SKM-1 treated with dmso at 0.1 percent for 144 hours (cell line): ENCODE data around the gene USP47.
A peak's percentile ranks its signal among the peaks of the same experiment; 100 is the strongest.
"Not testable (repeated sequence)": the region's sequence is repeated elsewhere in the genome, so short reads cannot be mapped to it uniquely, and the experiment has no call there.

ENCODE experiments used
- DNase-seq: peaks from one replicate; lab custom pipeline; 2025; ENCODE audit not compliant: unreplicated experiment; lab: John Stamatoyannopoulos, UW

Gene USP47

DNA sequence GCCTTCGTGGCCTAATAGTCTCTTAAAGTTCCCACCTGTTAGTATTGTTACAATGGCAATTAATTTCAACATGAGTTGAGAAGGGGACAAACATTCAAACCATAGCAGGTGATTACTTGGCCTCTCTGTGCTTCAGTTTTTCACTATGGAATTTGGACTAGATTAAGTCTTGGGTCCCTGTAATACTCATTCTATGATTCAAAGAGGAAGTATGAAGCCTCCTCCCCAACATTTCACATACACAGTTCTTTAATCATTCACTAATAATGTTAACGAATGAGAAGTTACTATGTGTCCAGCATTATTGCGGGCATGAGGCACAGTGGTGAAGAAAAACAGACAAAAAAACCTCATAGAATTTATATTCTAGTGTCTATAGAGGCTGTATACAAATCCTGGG lies 19.9 kb upstream of the USP47 start:
- no peak for DNase-seq

DNA sequence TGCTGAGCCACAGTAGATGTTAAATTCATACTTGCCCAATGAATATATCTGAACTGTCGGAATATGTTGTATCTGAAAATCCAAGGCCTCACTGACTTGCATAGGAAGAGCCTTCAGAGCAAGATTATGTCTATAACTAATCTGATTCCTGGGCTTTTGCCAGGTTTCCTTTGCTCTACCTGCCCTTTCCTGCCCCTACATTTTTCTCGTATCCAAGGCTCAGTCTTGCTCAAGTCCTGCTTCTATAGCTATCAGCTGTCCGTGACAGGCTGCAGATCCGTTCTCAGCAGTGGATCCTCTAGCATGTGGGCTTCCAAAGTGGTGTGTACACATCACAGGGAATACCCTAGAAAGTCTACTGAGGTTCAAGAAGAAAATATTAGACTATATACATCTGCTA lies 18.8 kb upstream of the USP47 start:
- no peak for DNase-seq

DNA sequence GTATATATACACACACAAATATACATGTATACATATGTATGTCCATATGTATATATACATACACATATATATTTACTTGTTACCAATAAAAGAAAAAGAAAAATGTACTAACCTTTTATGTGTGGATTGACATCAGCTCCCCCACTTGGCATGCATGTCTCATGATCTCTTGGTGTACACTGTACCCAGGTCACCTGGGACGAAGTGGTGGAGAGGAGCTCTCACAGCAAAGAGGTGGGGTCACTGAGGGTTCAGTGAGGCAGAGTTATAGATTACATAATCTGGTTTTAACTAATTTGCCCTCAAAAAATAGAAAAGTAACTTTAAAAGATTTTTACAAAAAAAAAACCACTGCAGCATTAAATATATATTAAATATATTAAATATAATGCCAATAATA lies 15.5 kb upstream of the USP47 start:
- no peak for DNase-seq

DNA sequence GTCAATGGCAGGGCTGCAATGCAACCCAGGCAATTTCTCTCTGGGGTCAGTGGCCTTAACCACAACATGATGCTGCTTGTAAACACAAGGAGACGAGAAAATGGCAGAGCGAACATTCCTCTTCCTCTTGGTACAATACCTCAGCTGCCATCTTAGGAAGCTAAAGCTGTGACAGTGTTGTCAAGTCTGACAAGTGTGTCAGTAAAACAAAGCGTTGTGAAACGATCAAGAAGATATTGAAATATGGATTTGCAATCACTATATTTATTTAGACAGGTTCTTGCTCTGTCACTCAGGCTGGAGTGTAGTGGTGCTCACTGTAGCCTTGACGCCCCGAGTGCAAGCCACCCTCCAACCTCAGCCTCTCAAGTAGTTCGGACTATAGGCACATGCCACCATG lies 14.5 kb upstream of the USP47 start:
- DNase-seq = no peak

DNA sequence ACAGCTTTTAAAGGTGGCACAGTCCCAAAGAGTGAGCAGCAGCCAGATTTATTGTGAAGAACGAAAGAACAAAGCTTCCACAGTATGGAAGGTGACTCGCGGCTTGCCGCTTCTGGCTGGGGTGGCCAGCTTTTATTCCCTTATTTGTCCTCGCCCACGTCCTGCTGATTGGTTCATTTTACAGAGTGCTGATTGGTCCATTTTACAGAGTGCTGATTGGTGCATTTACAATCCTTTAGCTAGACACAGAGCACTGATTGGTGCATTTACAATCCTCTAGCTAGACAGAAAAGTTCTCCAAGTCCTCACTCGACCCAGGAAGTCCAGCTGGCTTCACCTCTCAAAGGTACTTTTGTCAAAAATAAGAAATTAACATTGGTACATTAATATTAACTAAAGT lies 10.4 kb upstream of the USP47 start:
- not testable (repeated sequence) for DNase-seq

DNA sequence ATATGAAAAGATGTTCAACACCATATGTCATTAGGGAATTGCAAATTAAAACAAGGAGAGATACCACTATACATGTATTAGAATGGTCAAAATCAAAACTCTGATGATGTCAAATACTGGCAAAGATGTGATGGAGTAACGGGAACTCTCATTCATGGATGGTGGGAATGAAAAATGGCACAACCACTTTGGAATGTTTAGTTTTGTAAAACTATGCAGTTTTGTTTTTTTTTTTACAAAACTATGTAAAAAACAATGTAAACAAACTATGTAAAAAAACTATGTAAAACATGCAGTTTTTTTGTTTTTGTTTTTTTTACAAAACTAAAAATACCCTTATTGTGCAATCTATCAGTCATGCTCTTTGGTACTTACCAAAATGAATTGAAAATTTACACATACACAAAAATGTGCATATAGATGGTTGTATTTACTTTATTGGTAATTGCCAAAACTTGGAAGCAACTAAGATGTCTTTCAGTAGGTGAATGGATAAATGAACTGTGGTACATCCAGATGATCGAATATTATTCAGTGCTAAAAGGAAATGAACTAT lies 5.0 kb upstream of the USP47 start:
- DNase-seq = no peak

DNA sequence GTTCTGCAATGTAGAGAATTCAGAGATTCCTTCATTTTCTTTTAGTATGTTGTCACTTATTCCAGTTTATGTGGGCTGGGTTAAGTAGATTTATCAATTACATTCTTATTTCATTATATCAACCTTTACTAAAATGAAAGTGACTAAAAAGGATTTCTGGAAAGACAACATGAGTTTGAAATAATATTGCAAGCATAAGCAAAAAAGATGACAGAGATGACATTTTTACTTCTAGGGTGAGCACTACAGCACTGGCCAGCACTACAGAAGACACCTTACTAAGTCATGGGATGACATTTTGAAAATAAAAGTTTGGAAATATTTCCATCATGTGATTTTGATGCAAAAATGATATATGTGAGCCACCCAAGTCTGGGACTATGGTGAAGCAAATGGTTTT lies 2.1 kb upstream of the USP47 start:
- no peak for DNase-seq

DNA sequence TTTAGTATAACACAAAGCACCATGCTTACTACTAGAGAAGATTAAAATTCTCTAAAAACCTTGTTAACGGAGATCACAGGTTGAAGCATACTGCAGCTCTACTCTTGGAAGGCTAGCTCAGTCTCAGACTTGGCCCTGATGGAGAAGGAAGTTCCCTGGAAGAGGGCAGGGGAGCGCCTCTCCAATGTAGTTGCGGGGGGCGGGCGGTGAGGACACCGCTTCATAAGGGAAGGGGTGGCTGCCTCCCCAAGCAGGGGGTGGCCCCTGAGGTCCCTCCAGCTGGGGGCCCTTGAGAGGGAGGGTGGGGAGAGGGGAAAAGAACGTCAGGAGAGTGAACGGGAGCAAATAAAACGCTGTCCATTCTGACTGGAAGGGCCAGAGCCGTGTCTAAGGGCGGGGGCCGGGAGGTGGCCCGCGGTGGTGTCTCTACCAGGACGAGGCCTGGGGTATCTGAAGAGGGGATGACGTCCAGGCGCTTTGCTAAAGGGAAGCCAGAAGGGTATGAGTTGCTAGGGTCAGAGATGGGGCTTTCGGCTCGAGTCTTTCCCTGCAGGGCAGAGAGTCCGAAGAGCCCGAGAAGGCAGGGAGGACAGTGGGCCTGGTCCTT lies 553 bp upstream of the USP47 start:
- DNase-seq = peak; percentile 53

DNA sequence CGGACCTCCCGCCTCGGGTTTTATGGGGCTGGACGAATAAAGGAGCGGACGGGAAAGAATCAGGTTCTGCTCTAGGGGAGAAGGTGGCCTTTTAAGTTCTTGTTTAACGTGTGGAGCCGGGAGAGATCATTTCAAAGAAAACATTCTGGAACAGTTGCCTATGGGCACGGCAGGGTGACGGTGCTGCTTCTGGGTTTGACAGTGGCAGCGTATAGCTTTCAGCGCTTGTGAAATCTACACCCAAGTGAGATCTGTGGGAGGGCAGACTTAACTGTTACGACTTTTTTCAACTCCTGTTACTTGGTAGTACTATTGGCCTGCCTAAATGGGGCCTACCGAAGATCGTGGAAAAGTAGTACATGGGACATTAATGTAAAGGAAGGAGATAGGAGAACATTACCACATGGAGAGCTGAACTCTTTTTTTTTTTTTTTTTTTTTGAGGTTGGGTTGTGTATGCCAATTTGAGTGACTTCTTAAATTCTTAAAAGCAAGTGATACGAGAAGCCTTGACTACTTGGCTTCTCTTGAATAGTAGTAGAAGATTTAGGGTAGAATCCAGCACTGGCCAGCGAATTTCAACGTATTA lies 743 bp downstream of the USP47 start:
- DNase-seq = peak; percentile 86

DNA sequence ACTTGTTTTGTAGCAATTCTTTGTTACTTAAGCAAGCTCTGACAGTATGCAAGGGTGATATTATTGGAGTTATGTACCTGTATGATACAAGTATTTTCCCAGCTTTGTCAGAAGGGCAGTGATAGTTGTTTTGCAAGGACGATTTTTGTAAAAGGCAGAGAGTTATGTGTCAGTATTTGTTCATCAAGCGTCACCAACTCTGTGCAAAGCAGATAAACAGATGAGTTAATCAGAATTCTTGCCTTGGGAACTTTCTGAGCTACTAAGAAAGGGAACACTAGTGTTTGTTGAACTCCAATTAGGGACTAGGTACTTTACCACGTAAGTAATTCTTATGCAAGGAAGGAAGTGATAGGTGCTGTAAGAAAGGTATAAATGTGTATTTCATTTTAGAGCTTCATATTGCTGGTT lies 1.4 kb downstream of the USP47 start:
- DNase-seq = no peak

DNA sequence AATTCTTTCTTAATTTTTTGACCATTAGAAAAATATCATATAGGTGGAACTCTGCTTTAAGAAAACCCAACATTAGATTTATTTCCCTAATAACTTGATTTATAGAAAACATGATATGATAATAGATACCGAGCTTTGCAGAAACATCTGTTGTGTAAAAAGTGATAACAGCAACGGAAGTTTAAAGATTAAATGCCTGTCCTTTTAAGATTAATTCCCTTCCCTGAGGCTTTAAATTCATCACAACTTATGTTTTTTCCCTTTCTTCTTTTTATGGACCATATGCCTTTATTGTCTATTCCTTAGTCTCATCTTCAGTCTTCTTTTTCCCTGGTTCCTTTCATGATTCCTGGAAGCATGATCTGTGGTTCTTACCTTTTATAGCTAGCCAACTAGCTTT lies 1.9 kb downstream of the USP47 start:
- DNase-seq = no peak

DNA sequence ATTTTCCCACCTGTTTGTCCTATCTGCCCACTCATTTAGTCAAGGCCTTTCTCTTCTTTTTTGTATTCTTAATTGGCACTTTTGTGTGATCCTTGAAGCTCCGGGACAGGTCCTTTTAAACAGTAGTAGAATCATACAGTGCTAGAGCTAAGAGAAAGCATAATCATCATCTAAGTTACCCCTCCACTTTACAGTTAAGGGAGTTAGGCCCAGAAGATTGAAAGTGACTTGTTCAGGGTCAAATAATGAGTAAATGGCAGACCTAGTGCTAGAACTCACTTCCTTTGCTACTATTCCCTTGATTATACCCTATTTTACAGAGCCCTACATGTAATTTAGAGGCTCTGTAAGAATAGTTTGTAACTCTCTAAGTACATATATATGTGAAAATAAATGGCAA lies 2.5 kb downstream of the USP47 start:
- no peak for DNase-seq

DNA sequence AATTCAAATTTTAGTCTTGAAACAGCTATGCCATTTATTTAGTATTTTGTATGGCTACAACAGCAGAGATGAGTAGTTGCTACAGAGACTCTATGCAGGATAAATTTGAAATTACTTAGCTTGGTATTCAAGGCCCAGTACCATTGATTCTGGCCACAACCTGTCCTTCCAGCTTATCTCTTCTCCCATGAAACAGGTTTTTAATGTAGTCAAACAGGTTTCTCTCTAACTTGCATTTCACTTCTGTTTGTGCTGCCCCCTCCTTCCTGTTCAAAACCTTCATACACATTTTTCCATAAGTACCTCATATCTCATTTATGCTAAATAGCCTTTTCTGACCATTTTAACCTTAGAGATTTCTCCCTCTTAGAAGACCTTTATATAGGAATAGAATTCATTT lies 3.3 kb downstream of the USP47 start:
- no peak for DNase-seq

DNA sequence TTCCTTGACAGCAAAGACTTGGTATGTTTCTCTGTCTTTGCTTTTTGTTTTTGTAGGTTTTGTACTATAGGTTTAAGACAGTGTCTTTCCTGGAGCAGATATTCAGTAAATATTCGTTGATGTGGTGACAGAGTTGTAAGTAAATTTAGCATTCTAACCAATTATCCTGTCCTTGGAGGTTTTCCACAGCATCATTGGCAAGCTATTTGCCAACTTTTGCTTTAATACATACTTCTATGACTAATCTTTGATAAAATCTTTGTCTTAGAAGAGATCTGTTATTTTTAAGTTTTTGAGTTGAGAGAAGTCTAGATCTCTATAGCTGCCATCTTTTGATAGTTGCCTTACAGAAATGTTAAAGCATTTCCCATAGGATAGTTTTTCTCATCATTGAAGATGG lies 3.8 kb downstream of the USP47 start:
- DNase-seq = no peak

DNA sequence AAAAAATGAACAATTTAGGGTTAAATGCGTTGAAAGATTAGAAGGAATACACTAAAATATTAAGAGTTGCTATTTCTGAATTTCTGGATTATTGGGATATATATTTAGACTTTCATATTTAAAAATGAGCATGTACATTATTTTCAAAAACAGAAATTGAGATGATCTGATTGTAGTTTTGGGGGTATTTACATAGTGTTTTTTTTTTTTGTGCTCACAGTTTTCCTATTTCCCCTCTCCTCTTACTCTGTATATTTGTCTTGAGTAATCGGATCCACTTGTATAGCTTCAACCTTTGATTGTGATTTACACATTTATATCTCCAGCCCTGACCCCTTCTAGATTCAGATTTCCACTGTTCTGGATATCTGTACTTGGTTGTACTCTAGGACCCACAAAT lies 5.3 kb downstream of the USP47 start:
- DNase-seq = no peak

DNA sequence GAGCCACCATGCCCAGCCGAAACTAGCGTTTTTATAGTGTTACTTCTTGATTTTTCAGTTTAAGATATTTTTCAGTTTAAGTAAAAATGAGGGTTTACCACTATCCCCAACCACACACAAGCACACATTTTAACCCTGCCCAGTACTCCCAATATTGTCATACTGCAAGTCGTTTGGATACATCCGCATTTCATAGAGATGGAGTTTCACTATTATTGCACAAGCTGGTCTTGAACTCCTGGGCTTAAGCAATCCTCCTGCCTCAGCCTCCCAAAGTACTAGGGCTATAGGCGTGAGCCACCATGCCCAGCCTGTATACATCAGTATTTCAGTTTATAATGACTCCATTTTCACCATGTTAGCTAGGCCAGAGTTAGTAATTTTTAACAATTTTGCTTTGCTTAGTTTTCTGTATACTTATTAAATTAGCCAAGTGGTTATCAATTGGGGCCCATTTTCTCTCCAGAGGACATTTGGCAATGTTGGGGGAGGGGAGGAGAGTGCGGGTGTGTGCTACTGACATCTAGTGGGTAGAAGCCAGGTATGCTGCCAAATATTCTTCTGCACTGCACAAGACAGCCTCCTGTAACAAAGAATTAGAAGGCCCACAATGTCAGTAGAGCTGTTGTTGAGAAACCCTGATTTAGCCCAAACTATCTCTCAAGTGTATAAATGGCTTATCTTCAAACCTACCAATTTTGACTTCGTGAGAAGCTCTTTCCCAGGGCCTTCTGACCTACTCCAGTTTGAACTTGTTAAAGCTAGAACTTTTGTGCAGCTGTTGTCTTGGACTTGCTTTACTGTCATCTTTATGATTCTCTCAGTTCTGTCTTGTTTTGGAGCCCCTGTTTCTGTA lies 7.3 kb downstream of the USP47 start:
- DNase-seq = peak; percentile 48

DNA sequence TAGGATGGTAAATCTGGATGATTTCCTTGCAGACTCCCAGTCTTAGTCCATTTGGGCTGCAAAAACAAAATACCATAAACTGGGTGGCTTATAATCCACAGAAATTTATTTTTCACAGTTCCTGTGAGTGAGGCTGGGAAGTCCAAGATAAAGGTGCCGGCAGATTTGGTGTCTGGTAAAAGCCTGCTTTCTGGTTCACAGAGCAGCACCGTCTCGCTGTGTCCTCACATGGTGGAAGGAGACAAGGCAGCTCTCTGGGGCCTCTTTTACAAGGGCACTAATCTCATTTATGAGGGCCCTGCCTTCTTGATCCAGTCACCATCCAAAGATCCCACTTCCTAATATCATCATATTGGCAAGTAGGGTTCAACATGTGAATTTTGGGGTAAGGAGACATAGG lies 8.9 kb downstream of the USP47 start:
- no peak for DNase-seq

DNA sequence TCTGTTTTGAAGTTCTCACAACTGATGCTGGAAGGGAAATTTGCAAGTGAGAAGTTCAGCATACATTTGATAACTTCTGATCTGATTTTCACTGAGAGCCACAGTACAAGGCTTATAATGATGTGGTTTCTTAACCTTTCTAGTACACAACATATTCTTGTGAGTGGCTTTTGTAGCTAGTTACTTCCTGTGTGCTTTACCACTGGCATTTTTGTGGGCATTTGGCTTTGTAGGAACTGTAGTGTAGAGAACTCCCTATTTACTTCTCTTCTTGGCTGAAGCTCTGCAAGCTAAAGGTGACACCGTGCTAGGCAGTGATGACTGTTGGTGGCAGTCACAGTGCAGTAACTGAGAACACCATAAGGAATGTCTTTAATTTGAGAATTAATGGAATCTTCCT lies 14.9 kb downstream of the USP47 start:
- DNase-seq = no peak

DNA sequence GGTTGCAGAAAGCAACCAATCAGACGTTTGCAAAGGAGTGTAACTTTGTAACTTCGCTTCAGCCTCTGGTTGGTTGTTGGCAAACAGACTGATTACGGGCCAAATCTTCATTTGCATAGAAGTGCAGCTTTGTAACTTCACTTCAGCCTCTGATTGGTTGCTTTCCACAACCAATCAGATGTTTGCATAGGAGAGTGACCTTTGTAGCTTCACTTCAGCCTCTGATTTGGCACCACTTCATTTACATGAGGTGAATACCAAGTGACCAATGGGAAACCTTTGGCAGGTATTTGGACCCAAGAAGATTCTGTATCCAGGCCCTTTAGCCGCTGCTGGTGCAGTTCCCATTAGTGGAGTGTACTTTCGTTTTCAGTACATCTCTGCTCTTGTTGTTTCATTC lies 16.0 kb downstream of the USP47 start:
- DNase-seq = no peak

DNA sequence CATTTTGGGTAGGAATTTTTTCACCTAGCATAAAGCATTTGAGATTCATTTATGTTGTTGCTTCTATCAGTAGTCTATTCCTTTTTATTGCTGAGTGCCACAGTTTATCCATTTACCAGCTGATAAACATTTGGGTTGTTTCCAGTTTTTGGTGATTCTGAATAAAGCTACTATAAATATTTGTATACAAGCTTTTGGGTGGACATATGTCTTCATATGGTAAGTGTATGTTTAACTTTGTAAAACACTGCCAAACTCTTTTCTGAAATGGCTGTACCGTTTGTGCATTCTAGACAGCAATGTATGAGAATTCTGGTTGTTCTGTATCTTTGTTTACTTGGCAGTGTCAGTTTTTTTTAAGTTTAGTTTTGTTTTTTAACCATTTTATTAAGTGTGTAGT lies 16.9 kb downstream of the USP47 start:
- no peak for DNase-seq

DNA sequence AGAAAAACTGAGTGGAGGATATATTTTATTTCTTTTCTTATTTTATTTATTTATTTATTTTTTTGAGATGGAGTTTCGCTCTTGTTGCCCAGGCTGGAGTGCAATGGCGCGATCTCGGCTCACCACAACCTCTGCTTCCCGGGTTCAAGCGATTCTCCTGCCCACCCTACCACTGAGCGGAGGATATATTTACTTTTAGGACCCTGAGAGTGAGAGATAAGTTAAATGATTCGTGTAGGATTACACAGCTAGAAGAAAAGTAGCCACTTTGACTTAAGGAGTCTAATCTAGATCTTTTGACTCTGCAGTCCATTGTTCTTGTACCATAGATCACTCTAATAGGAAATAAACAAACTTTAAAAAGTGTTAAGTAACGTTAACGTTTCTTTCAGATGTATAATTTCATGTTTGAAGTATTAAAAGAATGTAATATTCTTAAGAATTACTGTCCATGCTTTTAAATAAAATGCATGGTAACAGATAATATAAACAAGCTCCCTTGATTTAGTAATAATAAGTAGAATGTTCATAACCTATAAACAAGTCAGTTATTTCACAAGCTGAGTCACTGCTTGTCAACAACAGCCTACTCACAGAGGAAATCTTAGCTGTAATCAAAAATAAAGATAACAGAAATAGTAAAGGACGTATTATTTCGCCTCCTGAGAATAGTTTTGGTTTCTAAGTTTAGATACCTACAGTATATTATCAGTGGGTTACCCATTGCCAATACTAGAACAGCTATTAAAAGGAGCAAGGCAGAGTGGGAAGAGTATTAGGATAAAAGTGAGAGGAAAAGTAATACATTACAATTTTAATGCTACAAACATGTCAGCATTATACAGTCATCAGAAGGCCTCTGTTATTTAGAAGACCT lies 18.6 kb downstream of the USP47 start:
- DNase-seq = no peak
